HG02943 (cell line): ENCODE results near the gene NAE1.
"Not testable (repeated sequence)": the region's sequence is repeated elsewhere in the genome, so short reads cannot be mapped to it uniquely, and the experiment has no call there.

Experiments used
- ATAC-seq: cut with Tn5 transposase; IDR thresholded peaks from one replicate; pipeline ENCODE4 v1.9.1; 2021; ENCODE audit warnings: mild to moderate bottlenecking, low read depth, moderate library complexity; ENCODE audit not compliant: unreplicated experiment

The NAE1 gene

DNA sequence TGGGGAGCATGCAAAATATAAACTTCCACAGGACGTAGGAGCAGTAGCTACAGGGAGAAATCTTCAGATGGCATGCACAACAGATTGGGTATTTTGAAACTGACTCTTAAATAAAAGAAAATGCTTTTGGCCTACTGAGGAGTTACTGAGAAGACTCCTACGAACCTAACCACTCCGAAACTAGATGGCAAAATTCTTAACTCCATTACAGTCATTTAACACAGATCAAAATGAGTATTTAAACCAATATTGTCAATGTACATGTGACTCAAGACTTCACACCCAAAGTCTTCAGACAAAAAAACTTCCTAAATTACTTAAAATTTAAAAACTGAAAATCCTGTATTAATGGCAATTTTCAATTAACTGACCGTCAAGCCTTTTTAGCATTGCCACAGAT, 21.0 kb downstream of the NAE1 start:
- ATAC-seq, result no peak

DNA sequence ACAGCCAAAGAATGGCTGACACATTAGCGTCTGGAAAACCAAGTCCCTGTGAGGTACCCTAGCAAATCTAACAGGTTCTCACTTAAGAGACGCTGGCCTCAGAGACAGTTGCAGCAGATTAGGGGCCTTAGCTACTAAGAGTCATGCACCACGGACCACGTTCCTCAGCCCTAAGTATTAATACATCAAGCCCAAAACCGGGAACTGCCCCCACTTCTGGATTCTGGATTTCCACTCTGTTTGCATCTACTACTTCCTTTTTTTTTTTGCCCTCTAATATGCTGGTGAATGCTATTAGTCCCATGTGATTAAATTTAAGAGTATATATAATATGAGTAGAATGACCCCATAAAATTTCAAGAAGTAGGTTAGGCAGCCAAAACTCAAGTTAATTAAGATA, 28.6 kb downstream of the NAE1 start:
- no peak for ATAC-seq

DNA sequence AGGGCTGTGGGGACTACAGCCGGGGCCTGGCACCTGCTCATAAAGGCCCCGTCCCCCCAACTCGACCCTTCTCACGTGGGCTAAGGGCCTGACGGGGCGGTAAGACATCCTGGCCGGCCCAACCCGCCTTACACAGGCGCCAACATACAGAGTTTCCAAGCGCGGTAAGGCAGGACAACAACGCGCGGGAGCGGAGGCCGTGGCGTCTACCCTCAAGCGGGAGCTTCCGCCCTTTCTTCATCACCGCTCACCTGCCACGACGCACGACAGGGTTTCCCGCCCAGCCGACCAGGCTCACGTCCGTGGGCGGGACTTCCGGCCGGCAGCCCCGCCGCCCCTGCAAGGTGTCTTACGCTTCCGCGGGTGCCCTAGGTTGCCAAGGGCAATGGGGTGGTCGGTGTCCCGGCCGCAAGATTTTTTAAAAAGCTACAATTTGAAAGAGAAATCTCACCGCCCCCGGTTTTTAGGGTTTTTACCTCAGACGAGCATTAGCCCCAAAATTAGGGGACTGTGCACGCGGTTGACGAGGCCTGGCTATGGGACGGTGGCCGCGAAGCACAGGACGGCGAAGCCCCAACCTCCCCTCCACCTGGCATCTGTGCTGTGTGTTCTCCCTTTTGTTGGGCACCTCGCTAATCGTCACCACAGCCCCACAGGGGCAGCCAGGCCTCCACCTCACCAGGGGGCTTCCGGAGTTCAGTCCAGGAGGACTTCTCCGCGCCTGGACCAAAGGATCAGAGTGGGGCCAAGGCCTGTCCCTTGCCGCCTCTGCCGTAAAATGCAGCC, 29.3 kb downstream of the NAE1 start, which contains the start of gene TERB1:
TERB1 (minus strand) TSS at position 265 of the 786 bp plus-strand sequence. CDS start 4,786 bp downstream, outside the sequence.
- no peak for ATAC-seq

DNA sequence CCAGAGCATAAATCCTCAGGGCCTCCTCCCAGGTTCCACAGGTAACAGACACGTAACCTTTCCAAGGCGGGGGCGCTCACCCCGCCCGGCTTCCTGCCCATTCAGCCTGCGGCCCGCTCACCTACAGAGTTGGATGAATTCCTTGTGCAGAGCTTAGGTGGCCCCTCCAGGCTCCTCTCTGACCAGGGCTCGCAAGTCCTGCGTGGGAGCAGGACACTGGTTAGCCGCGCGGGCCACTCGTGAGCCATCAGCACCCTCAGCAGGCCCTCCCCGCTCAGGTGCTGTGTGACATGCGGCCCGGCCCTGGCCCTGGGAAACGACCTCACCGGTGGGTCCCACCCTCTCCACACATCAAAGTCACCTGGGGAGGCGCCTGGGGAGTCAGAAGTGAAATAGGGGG, 29.9 kb downstream of the NAE1 start:
- ATAC-seq, result no peak

DNA sequence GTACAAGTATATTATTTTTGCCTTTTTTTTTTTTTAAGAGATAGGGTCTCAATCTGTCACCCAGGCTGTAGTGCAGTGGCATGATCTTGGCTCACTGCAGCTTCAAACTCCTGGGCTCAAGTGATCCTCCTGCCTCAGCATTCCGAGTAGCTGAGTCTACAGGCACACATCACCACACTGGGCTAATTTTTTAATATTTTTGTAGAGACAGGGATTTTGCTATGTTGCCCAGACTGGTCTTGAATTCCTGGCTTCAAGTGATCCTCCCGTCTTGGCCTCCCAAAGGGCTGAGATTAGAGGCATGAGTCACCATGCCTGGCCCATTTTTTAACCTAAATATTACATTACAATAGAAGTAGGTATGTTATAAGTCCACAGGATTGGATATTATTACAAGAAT, 32.6 kb downstream of the NAE1 start:
- no peak for ATAC-seq

DNA sequence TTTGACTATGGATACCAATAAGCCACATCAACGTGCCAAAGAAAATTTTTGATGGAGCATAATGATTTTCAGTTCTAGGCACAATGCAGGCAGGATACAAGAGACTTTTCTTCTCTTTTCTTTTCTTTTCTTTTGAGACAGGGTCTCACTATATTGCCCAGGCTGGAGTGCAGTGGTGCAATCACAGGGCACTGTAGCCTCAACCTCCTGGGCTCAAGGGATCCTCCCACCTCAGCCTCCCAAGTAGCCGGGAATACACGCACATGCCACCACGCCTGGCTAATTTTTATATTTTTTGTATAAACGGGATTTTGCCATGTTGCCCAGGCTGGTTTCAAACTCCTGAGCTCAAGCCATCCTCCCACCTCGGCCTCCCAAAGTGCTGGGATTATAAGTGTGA, 36.8 kb downstream of the NAE1 start:
- not testable (repeated sequence) for ATAC-seq

DNA sequence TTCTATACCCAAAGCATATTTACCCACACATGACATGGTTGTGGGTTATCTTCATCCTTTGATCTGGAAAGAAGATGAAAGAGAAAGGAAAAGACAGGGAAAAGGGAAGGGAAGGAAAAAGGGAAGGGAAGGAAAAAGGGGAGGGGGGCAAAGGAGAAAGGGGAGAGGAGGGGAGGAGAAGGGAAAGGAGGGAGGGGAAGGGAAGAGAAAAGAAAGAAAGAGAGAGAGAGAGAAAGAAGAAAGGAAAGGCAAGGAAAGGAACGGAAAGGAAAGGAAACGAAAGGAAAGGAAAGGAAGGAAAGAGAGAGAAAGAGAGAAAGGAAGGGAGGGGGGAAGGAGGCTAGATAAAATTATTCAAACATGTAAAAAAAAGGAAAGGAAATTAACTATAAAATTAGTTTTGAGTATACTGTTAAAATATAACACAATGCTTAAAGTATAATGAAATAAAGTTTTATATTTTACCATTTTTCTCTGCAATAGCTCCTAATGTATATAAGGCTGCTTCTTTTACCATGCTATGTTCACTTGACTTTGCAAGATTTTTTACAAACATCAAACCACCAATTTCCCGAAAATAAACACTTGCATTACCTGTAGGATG, 40.5 kb downstream of the NAE1 start:
- ATAC-seq, result no peak

DNA sequence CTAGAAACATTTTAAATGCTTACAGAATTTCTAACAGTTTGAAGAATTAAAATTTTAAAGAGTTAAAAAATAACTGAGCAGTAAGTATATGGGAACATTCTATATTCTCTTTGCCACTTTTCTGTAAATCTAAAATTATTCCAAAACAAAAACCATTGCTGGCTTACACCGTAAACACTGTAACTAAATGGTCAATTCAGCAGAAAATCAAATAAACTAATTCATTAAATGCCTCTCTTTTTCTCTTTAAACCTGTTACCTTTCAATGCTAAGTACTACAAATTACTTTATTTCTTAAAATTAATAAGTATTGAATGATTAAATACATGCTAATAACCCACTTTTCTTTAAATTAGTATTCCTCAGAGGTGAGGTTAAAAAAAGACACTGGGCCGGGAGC, 43.3 kb downstream of the NAE1 start:
- ATAC-seq, result no peak

DNA sequence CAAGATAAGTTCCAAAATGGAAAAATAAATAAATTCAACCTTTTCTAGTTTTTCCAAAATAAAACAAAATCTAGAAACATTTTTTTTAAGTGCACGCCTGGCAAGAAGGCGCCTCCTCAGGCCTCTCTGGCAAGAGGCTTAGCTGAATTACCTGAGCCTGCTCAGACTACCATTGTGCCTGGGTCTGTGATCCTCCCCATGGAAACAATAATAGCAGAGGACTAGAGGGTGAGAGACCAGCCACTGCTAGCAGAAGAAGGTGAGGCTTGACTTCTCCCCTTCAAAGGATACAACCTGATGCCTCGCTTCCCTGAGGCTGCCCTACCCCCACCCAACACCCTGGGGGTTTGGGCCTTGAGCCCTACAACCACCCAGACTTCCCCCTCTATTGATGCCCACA, 44.2 kb downstream of the NAE1 start:
- ATAC-seq, result no peak

DNA sequence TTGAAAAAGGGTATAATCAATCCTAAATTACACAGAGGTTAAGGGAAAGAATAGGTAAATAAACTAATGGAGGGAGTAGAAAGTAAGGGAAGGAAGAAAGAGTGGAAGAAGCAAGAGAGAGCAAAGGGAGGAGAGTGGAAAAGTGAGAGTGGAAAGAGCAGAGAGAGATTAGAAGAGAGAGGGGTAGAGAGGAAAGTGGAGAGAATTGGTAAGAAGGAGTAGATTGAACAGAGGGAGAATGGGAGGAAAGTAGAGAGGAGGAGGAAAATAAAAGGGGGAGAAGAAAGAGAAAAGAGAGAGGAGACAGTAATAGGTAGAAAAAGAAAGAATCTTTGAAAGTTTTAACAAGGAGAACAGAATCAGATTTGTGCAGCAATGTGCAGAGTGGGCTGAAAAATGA, 54.3 kb downstream of the NAE1 start:
- no peak for ATAC-seq

DNA sequence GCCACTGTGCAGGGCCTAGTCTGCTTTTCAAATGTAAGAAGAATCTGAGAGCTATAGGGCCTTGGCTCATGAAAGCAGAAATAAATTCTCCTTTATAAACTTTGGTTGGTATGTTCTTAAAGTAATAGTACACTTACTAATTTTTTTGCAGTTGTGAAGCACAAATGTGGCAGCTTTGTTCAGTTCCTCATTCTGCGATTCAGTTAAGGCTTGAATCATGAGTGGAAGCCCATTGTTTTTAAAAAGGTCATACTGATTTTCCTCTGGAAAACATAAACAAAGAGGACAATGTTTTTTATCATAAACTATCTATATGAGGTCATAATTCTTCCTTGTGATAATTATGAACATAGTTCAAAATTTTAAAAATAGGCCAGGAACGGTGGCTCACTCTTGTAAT, 55.8 kb downstream of the NAE1 start:
- no peak for ATAC-seq

DNA sequence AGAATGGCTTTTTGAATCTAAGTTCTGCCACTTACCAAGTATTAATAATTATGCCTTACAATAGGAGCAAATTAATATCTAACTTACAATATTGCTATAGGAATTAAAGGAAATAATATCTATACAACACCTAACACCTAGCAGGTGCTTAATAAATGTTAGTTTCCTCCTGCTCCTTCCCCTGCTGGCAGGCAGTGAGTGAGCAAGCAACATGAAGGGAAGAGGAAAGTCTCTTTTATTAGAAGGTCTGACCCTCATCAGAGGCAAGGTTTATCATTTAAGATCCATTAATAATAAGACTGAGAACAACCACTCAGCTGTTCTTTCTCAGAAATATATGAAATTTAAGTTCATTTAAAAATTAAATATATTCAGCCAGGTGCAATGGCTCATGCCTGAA, 72.7 kb downstream of the NAE1 start:
- ATAC-seq, result no peak

DNA sequence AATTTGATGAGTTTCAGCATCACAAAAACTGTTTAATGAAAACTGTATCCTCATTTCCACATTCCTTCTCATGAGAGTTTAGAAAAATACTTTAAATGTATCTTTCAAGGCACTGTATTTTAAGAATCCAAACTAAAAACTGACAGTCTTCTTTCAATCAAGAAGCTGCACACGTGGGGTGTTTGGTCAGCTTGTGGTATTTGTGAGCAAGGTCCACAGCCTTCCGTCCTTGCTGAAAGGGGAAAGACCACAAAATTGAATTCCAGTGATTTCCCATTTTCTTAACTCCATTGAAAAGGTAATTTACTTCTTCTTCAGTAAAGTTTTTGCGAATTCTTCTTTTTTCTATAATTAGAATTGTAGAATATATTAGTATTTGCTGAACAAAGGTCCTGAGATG, 76.0 kb downstream of the NAE1 start:
- no peak for ATAC-seq

DNA sequence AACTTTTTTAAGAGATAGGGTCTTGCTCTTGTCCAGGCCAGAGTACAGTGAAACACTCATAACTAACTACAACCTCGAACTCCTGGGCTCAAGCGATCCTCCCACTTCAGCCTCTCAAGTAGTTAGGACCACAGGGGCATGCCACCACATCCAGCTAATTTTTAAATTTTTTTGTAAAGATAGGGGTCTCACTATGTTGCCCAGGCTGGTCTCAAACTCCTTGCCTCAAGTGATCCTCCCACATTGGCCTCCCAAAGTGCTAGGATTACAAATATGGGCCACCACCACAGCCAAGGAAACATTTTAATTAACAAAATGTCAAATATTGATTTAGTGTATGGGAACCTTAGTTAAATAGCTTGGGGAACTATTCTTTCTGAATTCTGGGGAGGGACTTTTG, 76.6 kb downstream of the NAE1 start:
- ATAC-seq, result no peak

DNA sequence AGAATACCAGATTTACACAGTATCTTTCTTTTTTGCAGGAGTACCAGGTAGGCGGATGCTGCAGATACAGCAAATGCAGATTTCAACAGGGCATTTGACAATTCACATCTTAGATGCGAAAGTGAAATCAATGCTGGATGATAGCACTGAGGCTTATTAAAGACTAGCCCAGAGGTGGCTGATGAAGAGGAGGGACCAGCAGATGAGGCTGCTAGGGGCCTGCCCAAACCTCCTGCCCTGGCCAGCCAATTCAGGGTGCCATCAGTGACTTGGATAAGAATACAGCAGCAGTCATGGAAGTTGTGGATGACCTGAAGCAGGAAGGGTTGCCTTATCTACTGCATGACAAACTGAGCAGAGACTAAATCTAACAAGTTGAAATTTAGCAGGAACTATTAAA, 77.8 kb downstream of the NAE1 start:
- ATAC-seq, result no peak
